Germinal center (tissue), 1 donor: ENCODE measurements around the gene AMY1C.
"Not testable (repeated sequence)": the region's sequence is repeated elsewhere in the genome, so short reads cannot be mapped to it uniquely, and the experiment has no call there.

Source experiments
- DNase-seq: peaks from one replicate; pipeline ENCODE4 v3.0.0; 2012; ENCODE audit warnings: mixed read lengths, low spot score

AMY1C gene

DNA sequence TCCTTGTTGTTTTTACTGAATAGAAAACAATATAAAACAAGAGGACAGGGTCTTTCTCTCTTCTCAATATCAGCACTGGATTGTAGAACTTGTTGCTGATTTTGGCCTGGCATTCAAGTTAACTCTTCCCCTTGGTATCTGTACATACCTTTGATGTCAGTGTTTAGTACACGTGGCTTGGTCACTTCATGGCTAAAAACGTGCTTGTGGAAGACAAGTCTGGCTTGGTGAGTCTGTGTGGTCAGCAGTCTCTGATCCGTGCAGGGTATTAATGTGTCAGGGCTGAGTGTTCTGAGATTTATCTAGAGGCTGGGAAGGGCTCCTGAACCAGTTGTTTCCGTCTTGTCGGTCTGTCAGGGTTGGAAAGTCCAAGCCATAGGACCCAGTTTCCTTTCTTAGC lies at the start of gene AMY1C:
AMY1C (plus strand) TSS at position 301 of the 400 bp plus-strand sequence. CDS start 572 bp downstream, outside the sequence.
- DNase-seq = not testable (repeated sequence)

DNA sequence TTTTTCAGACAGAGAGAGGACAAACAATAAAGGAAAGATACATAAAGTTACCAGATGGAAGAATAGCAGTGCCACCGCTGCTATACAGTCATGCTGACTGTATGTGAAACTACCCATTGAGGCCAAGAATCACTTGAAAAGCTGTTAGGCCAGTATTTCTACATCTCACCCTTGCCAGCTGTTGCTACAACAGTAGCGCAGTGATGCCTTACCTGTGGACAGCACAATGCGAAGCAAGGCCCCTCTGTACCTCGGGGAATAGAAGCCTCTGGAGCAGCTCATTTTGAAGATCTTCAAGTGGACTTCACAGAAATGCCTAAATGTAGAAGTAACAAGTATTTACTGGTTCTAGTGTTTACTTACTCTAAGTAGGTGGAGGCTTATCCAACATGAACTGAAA lies 49.0 kb upstream of the AMY1C start:
- not testable (repeated sequence) for DNase-seq

GRCh38 chr1:103701256-103701655 lies 48.4 kb upstream of the AMY1C start:
- not testable (repeated sequence) for DNase-seq

DNA sequence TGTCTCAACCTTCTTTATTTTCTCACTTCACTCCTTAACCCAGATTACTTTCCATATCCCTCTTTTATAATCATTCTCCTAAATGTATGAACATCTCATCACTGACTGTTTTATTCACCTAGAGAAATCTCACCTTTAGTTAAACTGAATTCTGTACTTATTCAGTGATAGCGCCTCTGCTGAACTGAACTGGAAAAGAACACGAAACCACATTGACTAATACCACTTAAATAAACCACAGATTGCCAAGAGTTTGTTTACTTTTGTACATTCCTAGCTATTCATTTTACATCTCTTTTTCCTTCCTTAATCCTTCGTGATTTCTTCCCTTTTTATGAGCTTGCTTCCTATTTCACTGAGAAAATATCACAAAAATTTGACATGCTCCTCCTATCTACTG lies 42.0 kb upstream of the AMY1C start:
- DNase-seq = not testable (repeated sequence)

GRCh38 chr1:103710381-103710780 lies 39.3 kb upstream of the AMY1C start:
- DNase-seq = not testable (repeated sequence)

- not testable (repeated sequence) for DNase-seq
Observed at GRCh38 chr1:103717404-103717803, 32.3 kb upstream of the AMY1C start.

DNA sequence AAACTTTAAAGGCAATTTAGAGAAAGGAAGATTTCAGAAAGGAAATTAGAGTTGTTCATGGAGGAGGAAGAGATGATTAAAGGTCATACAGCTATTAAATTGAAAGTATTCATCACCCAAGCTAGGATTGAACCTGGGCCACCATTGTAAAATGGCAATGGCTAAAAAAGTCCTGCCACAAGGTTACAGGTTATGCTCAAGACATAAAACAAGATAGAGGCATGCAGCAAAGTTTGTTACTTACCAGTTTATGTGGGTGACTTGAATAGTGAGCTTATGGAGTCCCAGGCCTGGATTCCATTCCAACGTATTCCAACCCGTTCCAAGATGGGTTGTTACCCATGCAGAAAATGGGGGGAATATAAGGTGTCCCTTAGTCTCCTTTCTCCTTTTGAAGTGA lies 28.2 kb upstream of the AMY1C start:
- DNase-seq = not testable (repeated sequence)

DNA sequence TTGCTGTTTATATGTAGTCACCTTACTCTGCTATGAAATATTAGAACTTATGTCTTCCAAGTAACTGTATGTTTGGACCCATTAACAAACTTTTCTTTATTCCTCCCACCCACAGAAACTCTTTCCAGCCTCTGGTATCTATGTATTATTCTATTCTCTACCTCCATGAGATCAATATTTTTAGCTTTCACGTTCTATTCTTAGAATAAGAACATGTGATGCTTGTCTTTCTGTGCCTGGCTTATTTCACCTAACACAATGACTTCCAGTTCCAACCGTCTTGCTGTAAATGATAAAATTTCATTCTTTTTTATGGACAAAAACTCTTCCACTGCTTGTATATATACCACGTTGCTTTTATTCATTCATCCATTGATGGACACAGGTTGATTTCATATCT lies 14.4 kb upstream of the AMY1C start:
- DNase-seq = not testable (repeated sequence)

DNA sequence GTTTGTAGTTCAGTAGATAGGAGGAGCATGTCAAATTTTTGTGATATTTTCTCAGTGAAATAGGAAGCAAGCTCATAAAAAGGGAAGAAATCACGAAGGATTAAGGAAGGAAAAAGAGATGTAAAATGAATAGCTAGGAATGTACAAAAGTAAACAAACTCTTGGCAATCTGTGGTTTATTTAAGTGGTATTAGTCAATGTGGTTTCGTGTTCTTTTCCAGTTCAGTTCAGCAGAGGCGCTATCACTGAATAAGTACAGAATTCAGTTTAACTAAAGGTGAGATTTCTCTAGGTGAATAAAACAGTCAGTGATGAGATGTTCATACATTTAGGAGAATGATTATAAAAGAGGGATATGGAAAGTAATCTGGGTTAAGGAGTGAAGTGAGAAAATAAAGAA lies 11.7 kb upstream of the AMY1C start:
- DNase-seq = not testable (repeated sequence)

- DNase-seq = not testable (repeated sequence)
Observed at GRCh38 chr1:103744449-103744848, 5.2 kb upstream of the AMY1C start.

DNA sequence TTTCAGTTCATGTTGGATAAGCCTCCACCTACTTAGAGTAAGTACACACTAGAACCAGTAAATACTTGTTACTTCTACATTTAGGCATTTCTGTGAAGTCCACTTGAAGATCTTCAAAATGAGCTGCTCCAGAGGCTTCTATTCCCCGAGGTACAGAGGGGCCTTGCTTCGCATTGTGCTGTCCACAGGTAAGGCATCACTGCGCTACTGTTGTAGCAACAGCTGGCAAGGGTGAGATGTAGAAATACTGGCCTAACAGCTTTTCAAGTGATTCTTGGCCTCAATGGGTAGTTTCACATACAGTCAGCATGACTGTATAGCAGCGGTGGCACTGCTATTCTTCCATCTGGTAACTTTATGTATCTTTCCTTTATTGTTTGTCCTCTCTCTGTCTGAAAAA lies 4.7 kb upstream of the AMY1C start:
- DNase-seq = not testable (repeated sequence)

GRCh38 chr1:103748273-103748672 lies 1.4 kb upstream of the AMY1C start:
- DNase-seq = not testable (repeated sequence)

DNA sequence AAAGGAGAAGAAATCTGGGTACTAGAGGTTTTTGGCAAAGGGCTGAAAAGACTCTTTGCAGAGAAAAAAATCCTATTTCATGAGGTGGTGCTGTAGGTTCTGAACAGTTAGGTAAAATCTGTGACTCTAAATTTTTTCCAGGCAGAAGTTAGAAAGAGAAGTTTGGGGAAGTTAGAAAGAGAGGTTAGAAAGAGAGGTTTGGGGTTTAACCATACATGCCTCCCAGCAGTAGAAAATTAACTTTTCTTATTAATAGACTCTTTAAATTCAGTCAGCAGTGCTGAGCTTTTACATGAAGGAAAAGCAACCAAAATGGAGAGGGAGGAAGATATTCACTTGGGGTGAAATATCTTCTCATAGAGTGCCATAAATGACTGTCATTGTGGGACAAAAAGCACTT lies 12.2 kb downstream of the AMY1C start:
- no peak for DNase-seq

- DNase-seq = no peak
Observed at GRCh38 chr1:103779932-103780331, 30.2 kb downstream of the AMY1C start.

DNA sequence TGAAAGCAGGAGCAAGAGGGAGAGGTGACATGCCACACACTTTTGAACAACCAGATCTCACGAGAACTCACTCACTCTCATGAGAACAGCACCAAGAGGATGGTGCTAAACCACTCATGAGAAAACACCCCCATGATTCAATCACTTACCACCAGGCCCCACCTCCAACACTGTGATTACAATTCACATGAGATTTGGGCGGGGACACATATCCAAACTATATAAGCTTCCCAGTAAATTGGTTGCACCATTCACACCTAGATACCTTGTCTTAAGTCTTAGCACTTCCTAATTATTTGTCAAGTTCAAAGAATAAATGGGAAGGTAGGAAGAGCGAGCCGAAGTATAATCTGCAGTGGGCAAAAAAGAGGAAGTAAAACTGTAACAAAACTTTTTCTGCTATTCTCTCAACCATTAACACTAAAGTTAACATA lies 34.3 kb downstream of the AMY1C start:
- DNase-seq = no peak

DNA sequence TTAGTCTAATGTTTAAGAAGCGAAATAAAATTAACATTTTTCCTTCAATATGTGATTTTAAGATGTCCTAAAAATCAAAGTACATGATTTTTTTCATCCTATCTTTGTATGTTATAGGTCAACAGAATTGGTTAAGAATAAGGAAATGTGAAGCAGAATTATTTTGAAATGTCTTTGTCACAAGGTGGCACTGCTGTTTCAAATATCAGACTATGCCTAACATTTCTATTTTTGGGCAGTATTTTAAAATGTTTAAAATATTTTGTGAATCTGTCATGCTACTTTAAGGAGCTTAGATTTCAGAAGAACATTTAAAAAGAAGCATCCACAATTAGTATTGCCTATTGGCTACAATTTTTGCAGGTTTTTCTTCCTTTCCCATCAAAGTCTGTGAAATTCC lies 38.7 kb downstream of the AMY1C start:
- DNase-seq = no peak

DNA sequence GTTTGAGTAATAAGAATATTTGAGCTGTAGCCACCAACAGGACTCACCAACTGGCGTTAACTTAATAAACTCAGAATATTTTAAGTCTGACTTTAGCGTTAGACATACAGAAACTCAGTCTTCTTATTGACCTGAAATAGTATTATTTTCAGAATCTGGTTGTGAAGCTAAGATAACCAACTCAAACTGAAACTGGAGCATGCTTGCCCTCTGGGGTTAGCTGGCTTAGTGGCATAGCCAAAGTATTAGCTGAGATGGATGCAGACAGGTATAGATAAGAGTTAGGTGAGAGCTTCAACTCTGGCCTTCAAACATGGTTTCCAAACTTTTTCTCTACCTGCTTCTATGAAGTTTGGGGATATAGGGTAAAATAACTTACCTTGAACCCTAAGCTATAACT lies 40.5 kb downstream of the AMY1C start:
- DNase-seq = no peak
